ACHN (cell line): Measurements from ENCODE around the gene ADGRL3.

Experiments used
- DNase-seq: peaks from one replicate; pipeline ENCODE4 v3.0.0-alpha.2; 2015
- in situ Hi-C: cut with HindIII; loops from 2 replicates; pipeline ENCODE4 v1.10.0; 2017; ENCODE audit warnings: low sequenced_read_pairs, low pct_ligation_motif_present, low pct_unique_long_range_greater_than_20kb

The ADGRL3 gene

DNA sequence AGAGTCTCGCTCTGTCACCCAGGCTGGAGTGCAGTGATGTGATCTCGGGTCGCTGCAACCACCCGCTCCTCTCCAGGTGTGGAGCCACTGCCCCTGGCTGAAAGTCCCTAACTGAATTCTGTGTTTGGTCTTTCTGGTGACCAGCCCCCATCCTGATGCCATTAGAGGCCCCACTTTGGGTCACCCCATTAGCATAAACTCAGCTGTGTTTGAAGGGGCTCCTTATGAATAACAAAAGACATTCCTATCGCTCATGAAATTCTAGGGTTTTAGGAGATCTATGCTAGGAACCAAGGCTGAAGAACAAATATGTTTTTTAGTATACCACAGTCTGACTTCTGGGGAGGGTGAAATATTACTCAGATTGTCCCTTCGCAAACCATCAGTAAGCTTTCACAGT is 652.9 kb downstream of the ADGRL3 start:
- in situ Hi-C loops = no loop called here
- no peak for DNase-seq

DNA sequence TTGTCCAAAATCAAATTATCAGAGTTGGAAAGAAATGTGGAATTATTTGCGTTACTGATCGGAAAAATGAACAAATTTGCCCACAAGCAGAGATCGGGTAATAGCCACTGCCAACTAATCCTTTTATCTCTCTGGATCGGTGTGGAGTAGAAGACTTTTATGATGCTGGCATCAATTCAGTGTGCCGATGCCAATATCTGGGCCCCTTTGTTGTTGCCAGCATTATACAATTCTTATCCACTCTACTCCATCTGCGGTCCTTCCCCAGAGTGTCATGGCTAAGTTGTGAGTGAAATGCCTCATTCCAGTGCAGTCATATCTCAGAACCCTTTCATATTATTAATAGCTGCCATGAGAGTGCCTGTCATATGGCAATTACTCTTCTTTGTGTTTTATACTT is 660.2 kb downstream of the ADGRL3 start:
- in situ Hi-C loops = no loop called here
- no peak for DNase-seq

DNA sequence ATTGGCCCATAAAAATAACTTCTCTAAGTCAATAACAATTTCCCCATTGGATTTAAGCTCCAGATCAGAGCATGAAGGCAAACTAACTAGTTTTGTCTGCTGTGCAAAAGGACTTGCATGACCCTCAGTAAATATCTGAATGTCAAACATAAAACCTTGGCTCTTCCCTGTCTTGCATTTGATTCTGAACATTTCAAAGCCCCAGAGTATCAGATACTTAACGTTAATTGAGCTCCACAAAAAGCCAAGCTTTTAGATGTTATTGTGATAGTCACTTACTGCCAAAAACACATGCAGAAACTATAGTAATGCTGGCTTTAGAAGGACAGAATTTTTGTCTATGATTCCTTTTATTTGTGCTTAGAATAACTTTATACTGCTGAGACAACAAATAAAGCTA is 664.2 kb downstream of the ADGRL3 start:
- no peak for DNase-seq
- in situ Hi-C loops = no loop called here

DNA sequence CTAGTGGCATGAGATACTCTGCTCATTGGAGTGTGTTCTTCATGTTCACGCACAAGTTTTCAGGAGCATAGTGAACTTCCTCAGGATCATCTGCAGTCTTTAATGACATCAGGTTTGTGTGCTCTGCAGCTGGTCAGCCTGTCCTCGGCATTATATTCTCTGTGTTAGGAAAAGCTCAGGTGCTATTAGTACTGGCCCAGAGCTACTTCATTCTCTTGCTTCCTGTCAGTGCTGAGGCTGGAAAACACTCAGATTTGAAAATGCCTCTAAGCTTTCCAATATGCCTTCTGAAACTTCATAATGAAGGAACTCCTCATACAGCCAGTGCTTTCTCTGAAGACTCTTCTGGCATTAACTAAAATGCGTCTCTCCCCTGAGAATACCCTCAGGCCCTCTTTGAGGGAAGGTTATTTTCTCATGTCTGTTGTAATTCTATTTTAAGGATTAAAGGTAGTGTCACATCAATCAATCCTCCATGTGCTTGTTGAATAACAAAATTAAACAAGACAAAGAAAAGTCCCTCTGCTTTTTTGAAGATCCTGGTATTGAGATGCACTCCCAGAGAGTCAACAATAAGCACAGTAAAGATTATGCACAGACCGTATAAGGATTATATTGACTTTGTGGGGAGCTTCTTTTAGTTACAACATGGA is 666.4 kb downstream of the ADGRL3 start:
- in situ Hi-C loops = no loop called here
- DNase-seq = no peak

DNA sequence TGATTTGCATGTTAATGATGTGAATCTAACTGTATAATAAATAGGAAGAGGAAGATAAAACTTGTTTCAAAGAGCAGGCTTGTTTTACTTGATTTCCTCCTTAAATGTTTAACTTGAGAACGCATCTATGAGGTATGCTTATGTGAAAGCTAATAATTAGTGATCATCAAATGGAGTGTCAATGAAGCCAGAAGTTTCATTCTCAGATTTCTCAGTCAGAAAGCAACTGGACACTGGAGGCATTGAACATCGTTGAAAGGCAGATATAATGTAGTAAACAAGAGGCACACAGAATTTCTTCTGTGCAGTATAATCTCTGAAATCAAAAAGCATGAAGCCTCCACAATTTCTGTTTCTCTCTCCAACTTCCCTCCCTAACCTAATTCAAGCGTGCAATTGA is 672.9 kb downstream of the ADGRL3 start:
- in situ Hi-C loops = no loop called here
- no peak for DNase-seq

DNA sequence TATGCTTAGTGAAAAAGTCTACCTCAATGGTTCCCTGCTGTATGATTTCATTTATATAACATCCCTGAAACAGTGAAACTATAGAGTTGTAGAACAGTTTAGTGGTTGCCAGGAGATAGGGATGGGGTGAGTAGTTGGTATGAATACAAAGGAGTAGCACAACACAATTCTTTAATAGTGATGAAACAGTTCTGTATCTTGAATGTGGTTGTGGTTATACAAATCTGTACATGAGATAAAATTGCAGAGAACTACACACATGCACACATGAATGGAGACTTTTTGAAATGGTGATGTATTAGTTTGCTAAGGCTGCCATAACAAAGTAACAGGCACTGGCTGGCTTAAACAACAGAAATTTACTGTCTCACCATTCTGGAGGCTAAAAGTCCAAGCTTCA is 677.1 kb downstream of the ADGRL3 start:
- in situ Hi-C loops = no loop called here
- no peak for DNase-seq

DNA sequence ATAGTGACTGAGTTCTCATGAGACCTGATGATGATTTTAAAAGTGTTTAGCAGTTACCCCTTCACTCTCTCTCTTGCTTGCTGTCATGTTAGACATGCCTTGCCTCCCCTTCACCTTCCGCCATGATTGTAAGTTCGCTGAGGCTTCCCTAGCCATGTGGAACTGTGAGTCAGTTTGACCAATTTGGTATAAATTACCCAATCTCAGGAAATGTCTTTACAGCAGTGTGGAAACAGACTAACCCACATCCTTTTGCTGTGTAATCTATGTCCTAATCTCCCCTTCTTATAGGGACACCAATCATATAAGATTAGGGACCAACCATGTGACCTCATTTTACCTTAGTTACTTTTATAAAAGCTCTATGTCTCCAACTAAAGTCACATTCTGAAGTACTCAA is 677.8 kb downstream of the ADGRL3 start:
- in situ Hi-C loops = no loop called here
- DNase-seq = no peak

DNA sequence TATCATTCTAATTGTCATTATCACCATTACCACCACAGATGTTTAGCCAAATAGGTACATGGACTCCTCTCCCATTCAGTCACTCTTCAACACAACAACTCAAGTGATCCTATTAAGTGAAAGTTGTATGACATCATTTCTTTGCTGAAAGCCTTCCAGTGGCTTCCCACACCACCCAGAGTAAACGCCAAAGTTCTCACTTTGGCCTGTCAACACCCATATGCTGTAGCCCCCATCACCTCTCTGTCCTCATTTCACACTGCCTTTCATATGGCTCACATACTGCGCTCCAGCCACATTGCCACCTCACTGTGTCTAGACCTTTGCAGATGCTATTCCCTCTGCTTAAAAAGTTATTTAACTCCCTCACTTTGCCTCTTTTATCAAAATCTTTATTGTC is 682.3 kb downstream of the ADGRL3 start:
- DNase-seq = no peak
- in situ Hi-C loops = no loop called here

DNA sequence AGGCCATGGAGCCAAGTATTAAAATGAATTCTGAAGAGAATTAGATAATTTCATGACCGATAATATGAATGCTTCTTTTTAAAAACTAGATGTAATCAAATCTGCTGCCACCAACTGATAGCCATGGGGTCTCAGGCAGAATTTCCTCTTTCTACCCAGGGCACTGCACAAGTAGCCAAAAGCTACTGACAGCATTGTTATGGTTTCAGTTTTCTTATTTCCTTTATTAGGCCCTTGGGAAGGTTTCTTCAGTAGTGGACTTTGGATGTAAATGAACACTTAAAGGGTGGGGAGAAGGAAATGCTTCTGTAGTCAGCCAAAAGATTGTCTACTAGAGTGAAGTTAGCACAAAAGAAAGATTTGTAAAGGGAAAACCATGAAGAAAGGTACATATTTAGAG is 686.0 kb downstream of the ADGRL3 start:
- DNase-seq = no peak
- in situ Hi-C loops = no loop called here

DNA sequence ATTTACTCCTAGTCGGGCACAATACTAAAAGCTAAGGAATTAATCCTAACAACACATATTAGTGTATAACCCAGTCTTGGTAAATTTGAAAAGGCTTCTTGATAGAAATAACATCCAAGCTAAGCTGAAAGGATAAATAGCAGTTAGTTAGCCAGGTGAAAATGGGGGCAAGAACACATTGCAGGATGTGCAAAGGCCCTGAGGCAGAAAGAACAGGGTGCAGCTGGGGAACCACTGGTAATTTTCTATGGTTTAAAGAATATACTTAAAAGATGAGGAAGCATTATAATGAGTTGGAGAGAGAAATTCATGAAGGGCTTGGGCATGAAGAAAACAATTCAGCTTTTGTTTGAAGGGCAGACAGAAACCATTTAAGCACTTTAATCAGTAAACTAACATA is 689.0 kb downstream of the ADGRL3 start:
- in situ Hi-C loops = no loop called here
- no peak for DNase-seq

DNA sequence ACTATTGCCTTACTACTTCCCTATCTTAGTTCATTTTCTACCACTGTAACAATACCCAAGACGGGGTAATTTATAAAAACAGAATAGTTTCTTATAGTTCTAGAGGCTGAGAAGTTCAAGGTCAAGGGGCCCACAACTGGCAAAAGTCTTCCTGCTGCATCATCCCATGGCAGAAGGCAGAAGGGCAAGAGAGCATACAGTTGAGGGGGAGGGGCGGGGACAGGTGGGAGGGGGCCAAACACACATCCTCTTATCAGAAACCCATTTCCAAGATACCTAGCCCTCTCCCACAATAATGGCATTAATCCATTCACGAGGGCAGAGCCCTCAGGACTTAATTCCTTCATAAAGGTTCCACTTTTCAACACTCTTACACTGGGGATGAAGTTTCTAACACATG is 690.2 kb downstream of the ADGRL3 start:
- in situ Hi-C loops = no loop called here
- DNase-seq = no peak

DNA sequence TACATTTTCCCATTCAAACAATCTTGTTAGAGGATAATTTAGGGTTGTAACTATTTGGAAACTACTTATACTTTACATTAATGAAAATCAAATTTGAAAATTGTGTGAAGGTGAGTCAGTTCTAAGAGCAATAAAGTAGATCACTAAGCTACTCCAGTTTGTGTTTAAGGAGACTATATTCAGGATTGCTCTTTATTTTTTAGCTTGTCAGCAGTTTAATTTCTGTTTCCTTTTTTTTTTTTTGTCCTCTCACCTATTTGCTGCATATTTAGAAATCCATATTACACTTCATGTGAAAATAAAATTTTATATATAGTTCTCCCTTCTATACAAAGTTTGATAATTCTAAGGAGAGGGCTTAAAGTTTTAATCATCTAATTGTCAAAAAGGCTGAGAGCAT is 691.8 kb downstream of the ADGRL3 start:
- DNase-seq = no peak
- in situ Hi-C loops = no loop called here

DNA sequence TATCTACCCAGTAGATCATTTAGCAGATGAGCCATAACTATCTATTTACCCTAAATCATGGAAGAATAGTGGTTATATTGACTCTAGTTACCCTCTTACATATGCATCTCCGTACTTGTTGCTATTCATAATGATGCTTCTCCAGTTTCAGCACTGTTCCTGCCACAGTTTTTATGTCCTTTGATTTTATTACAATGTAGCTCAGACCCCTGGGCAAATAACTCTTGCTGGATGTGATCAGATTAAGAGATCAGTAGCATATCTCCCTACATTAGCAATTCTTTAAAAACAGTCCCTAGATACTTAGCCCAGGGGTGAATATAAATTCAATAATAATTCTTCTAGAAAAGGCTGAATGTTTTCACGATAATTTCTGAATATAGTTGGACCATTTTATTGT is 696.5 kb downstream of the ADGRL3 start:
- in situ Hi-C loops = no loop called here
- no peak for DNase-seq

DNA sequence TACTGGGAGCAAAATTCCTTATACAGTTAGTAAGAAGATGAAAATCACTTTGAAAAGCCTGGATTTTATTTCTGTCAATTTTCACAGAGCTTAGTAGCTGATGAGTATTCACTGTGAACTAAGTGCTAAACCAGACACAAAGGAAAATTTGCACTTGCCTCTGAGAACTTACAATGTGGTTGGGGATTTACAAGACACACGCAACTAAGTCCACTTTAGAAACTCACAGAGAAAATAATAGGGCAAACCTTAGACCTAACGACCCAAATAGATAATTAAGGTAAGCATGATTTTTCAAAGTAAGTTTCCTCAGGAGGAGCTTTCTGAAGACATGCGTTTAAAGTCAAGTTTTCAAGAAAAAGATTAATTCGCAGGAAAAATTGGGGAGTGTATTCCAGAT is 708.9 kb downstream of the ADGRL3 start:
- in situ Hi-C loops = no loop called here
- no peak for DNase-seq

DNA sequence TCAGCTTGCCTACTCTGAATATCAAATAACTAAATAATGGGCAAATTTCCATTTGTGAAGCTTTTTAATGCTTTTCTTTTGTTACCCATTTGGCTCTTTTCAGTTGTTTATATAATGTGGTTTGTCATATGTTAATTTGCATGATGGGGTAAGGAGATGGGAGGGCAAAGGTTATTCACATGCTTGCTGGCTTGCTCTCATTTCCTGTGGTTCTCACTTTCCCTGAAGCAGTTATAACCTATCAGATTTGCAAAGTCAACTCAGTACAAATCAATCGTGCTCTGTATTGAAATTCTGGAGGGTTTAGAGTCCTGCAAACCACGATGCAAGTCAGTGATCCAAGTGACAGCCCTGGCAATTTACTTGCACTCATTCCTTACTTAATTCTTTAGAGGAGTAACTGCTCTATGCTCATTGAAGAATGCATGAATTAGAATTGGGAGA is 711.2 kb downstream of the ADGRL3 start:
- DNase-seq = no peak
- in situ Hi-C loops = no loop called here

DNA sequence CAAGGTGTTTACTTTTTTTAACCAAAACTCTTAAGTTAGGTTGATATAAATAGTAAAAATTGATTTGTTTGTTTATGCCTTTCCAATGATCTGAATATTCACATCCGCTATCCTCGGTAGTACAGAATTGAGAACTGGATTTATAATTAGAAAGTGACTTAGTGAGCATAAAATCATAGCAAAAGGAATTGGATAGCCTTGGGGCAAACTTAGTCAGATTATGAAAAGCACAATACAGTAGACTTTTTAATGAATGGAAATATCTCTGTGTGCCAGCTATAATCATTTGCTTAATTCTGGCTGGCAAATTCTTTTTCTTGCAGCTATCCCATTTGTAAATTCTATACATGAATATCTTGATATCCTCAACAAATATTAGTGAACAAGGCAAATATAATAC is 713.5 kb downstream of the ADGRL3 start:
- DNase-seq = no peak
- in situ Hi-C loops = no loop called here

DNA sequence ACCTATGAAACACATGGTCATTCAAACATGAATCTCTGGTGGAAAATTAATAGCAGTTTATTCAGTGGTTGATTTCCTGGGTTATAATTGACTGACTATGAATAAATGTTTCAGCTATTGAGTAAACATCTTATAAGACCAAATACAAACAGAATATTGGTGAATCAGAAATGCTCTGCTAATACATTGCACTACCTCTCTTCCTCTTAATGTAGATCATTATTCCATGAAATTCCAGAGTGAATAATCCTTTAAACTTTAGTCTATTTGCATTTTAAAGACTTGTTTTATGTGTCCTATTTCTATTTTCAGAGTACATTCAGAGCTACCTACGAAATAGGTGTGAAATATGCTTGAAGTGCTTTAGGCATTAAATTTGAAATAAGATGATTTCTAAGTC is 715.4 kb downstream of the ADGRL3 start:
- no peak for DNase-seq
- in situ Hi-C loops = no loop called here

DNA sequence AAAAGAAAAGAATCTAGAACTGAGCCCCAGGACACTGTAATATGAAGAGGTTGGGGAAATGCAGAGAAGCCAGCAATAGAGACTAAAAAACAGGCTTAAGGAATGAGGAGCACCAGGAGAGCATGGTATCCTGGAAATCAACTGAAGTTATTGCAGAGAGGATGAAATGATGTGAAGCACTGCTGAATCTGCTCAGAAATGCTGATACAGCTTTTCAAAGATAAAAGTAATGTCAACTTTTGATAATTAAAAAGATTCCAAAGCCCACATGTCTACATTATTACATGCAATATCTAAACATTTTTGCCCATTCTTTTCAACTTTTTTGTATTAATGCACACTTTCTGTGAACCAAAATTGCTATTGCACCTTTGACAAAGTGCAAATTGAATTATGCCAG is 718.4 kb downstream of the ADGRL3 start:
- in situ Hi-C loops = no loop called here

DNA sequence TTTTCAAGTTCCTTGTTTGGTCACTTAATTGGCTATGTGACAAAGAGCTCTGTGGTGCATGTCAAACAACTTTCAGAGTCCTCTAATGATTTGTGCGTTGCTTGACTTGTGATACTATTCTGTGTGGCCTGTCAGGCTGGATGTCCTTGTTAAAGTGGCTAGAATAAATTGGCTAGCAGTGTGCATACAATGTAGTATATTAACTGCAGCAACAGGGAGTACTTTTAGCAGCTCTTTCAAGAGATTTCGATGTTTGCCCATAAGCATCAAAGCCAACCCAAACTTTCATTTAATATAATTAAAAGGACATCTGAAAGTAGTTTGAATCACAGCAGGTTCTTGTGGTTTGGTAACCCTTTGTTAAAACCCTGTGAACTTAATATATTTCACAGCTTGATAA is 718.9 kb downstream of the ADGRL3 start:
- in situ Hi-C loops = no loop called here
- no peak for DNase-seq

More for the DNA sequence above, 718.4 kb downstream of the ADGRL3 start:
- DNase-seq = no peak

DNA sequence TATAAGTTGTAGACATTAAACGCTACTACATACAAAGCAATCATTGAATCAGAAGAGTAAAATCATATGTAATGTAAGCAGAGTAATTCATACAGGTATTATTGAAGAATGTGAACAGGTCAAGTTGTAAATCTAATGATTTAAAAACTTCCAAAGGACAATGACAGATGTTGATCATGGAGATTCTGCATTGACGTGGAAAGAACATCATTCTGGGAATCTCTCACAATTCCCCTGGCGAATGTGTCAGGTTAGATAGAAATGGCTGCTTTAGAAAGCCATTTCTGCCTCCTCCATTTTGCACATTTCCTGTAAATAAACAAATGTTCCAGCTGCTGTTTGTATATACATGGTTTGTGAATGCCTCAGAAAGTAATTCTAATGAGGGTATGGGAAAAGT is 719.4 kb downstream of the ADGRL3 start:
- in situ Hi-C loops = no loop called here
- DNase-seq = no peak

DNA sequence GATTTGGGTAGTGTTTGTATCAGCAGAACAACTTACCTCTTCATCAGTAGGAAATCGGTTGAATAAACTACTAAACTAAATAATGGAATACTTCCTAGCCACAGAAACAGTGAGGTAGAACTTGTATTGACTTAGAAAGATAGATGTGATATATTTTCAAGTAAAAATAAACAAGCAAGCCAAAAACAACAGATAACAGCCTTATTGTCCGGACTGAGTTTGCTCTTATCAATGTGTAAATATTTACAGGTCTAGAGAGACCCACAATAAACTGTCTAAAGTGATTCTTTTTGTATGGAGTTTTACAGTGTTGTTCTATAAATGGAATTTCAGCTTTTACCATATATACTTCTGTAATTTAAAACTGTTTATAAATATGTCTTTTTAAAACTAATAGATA is 721.8 kb downstream of the ADGRL3 start:
- in situ Hi-C loops = no loop called here
- DNase-seq = no peak
